HEK293 (cell line): ENCODE measurements around the gene PTCD1.
A peak's percentile ranks its signal among the peaks of the same experiment; 100 is the strongest.

Experiments
- CTCF ChIA-PET: fragments of 350-600 bp; formaldehyde crosslinking; extraction: SDS; loops from one replicate; lab custom pipeline; 2021; ENCODE audit warnings: antibody characterized with exemption; lab: Yijun Ruan, JAX
- POLR2A ChIA-PET: fragments of 300-600 bp; formaldehyde crosslinking; extraction: SDS; loops from one replicate; lab custom pipeline; 2020; ENCODE audit warnings: antibody characterized with exemption, inconsistent platforms; lab: Yijun Ruan, JAX
- H3K27ac ChIP-seq: fragments of 200-500 bp; sonication (Bioruptor generic); 2 replicates; pipeline ENCODE4 v1.5.1; 2014; ENCODE audit warnings: low read depth, low read length, control low read depth, inconsistent platforms; ENCODE audit errors: extremely low read depth
- H3K36me3 ChIP-seq, 2 experiments: fragments of 200-500 bp in 1 of 2; sonication (Bioruptor generic) in 1 of 2; 1 replicate in 1 of 2; 2 replicates in 1 of 2; pipeline ENCODE4 v1.5.1; 2014 to 2017; ENCODE audit warnings: inconsistent platforms in 2 of 2, low read length in 2 of 2; ENCODE audit not compliant: control insufficient read depth in 2 of 2, insufficient read depth in 1 of 2
- H3K4me1 ChIP-seq: fragments of 200-500 bp; sonication (Bioruptor generic); 2 replicates; pipeline ENCODE4 v1.5.1; 2014; ENCODE audit warnings: mild to moderate bottlenecking, low read length, inconsistent platforms; ENCODE audit not compliant: control insufficient read depth, insufficient read depth
- H3K4me3 ChIP-seq: 2 replicates; pipeline ENCODE4 v1.5.1; 2011; ENCODE audit warnings: low read depth, mild to moderate bottlenecking, control low read depth, low read length, moderate library complexity
- H3K9me3 ChIP-seq: fragments of 200-500 bp; sonication (Bioruptor generic); 2 replicates; pipeline ENCODE4 v1.5.1; 2014; ENCODE audit warnings: low read depth, low read length, inconsistent platforms; ENCODE audit not compliant: control insufficient read depth, insufficient read depth
- BCL6B ChIP-seq: fragments of 450-650 bp; formaldehyde crosslinking; IDR thresholded peaks from 2 replicates; pipeline ENCODE4 v1.5.1; 2017; ENCODE audit warnings: missing biosample characterization, missing genetic modification characterization
- GLI4 ChIP-seq: fragments of 450-650 bp; formaldehyde crosslinking; IDR thresholded peaks from 2 replicates; pipeline ENCODE4 v1.5.1; 2016; ENCODE audit warnings: missing biosample characterization, missing genetic modification characterization
- HOXD13 ChIP-seq: sonication (generic); formaldehyde crosslinking; IDR thresholded peaks from 2 replicates; pipeline ENCODE4 v1.8.0; 2022; ENCODE audit warnings: missing genetic modification reagents, borderline replicate concordance
- IKZF3 ChIP-seq: fragments of 450-650 bp; IDR thresholded peaks from 2 replicates; pipeline ENCODE4 v1.5.0; 2018; ENCODE audit warnings: missing biosample characterization, mild to moderate bottlenecking, missing genetic modification characterization, moderate library complexity
- KLF1 ChIP-seq: fragments of 450-650 bp; formaldehyde crosslinking; IDR thresholded peaks from 2 replicates; pipeline ENCODE4 v1.5.1; 2016; ENCODE audit warnings: missing biosample characterization, missing genetic modification characterization
- KLF9 ChIP-seq: fragments of 450-650 bp; formaldehyde crosslinking; IDR thresholded peaks from 2 replicates; pipeline ENCODE4 v1.5.1; 2016; ENCODE audit warnings: missing biosample characterization, missing genetic modification characterization, low read depth
- PRDM2 ChIP-seq: fragments of 450-650 bp; formaldehyde crosslinking; IDR thresholded peaks from 2 replicates; pipeline ENCODE4 v1.5.1; 2016; ENCODE audit warnings: missing biosample characterization, missing genetic modification characterization, borderline replicate concordance
- SCRT2 ChIP-seq: fragments of 450-650 bp; formaldehyde crosslinking; IDR thresholded peaks from 2 replicates; pipeline ENCODE4 v1.5.1; 2016; ENCODE audit warnings: missing biosample characterization, missing genetic modification characterization
- YY1 ChIP-seq: fragments of 450-650 bp; formaldehyde crosslinking; IDR thresholded peaks from 2 replicates; pipeline ENCODE4 v1.5.1; 2018; ENCODE audit warnings: missing biosample characterization, missing genetic modification characterization
- YY2 ChIP-seq: fragments of 450-650 bp; formaldehyde crosslinking; IDR thresholded peaks from 2 replicates; pipeline ENCODE4 v1.5.1; 2016; ENCODE audit warnings: missing biosample characterization, missing genetic modification characterization
- ZNF10 ChIP-seq: fragments of 450-650 bp; formaldehyde crosslinking; IDR thresholded peaks from 2 replicates; pipeline ENCODE4 v1.5.1; 2017; ENCODE audit warnings: missing biosample characterization, missing genetic modification characterization
- ZNF19 ChIP-seq: fragments of 450-650 bp; formaldehyde crosslinking; IDR thresholded peaks from 2 replicates; pipeline ENCODE4; 2016; ENCODE audit warnings: missing biosample characterization, missing genetic modification characterization, low read depth
- ZNF221 ChIP-seq: fragments of 450-650 bp; formaldehyde crosslinking; IDR thresholded peaks from 2 replicates; pipeline ENCODE4 v1.5.1; 2017; ENCODE audit warnings: missing biosample characterization, missing genetic modification characterization, borderline replicate concordance
- ZNF280C ChIP-seq: fragments of 450-650 bp; formaldehyde crosslinking; IDR thresholded peaks from 2 replicates; pipeline ENCODE4 v1.5.1; 2016; ENCODE audit warnings: missing biosample characterization, missing genetic modification characterization
- ZNF404 ChIP-seq: fragments of 450-650 bp; formaldehyde crosslinking; IDR thresholded peaks from 2 replicates; pipeline ENCODE4 v1.5.1; 2017; ENCODE audit warnings: missing biosample characterization, missing genetic modification characterization
- ZNF621 ChIP-seq: fragments of 450-650 bp; formaldehyde crosslinking; IDR thresholded peaks from 2 replicates; pipeline ENCODE4 v1.5.1; 2017; ENCODE audit warnings: missing biosample characterization, missing genetic modification characterization
- ZNF639 ChIP-seq: fragments of 450-650 bp; formaldehyde crosslinking; IDR thresholded peaks from 2 replicates; pipeline ENCODE4 v1.5.1; 2016; ENCODE audit warnings: missing biosample characterization, missing genetic modification characterization
- ZNF645 ChIP-seq: fragments of 450-650 bp; formaldehyde crosslinking; IDR thresholded peaks from 2 replicates; pipeline ENCODE4; 2016; ENCODE audit warnings: missing biosample characterization, missing genetic modification characterization
- ZNF777 ChIP-seq: fragments of 450-650 bp; formaldehyde crosslinking; IDR thresholded peaks from 2 replicates; pipeline ENCODE4 v1.5.1; 2017; ENCODE audit warnings: missing biosample characterization, missing genetic modification characterization, borderline replicate concordance
- ZSCAN18 ChIP-seq: fragments of 450-650 bp; formaldehyde crosslinking; IDR thresholded peaks from 2 replicates; pipeline ENCODE4 v1.5.1; 2016; ENCODE audit warnings: missing biosample characterization, missing genetic modification characterization

Gene PTCD1

GRCh38 chr7:99392659-99393354, 45.8 kb downstream of the PTCD1 start:
- H3K4me3 ChIP-seq: no peak overlapping the region
- no peaks in the 10 kb centered on the region for H3K4me1 ChIP-seq
- H3K9me3 ChIP-seq: no peaks in the 10 kb centered on the region
- CTCF ChIA-PET: no interaction called here
- TF ChIP-seq YY1 (tag by site-specific recombination): no peak
- 0 out of 2 replicates have a peak, but pooled peaks have one; percentile 24 for TF ChIP-seq ZNF10
- TF ChIP-seq ZNF404 (tag by site-specific recombination): no peak
- TF ChIP-seq SCRT2 (tag by site-specific recombination): no peak
- TF ChIP-seq IKZF3: no peak
- no peak for TF ChIP-seq ZNF19 (tag by site-specific recombination)
- no peak for TF ChIP-seq ZNF777 (tag by site-specific recombination)
- no peak for TF ChIP-seq ZNF280C (tag by site-specific recombination)
- TF ChIP-seq GLI4 (tag by site-specific recombination): no peak
- no peak for TF ChIP-seq ZNF639 (tag by site-specific recombination)
- TF ChIP-seq ZNF621 (tag by site-specific recombination): no peak
- no peak for TF ChIP-seq YY2 (tag by site-specific recombination)
- no peak for TF ChIP-seq HOXD13 (CRISPR knock-in tag)
- TF ChIP-seq ZSCAN18 (tag by site-specific recombination): no peak
- TF ChIP-seq KLF1 (tag by site-specific recombination): peak; percentile 28; the same call in 1 of the 2 replicates
- no peak for TF ChIP-seq ZNF645
- peak; percentile 39; the same call in 1 of the 2 replicates for TF ChIP-seq KLF9
- no peak for TF ChIP-seq ZNF221 (tag by site-specific recombination)
- POLR2A ChIA-PET: interaction anchor here (0.6 to 1.8 kb wide), 4 partner anchors 9 to 18 kb away, joined by 3 to 4 read pairs (median 4); no protein-coding TSS in a partner anchor
- H3K36me3 ChIP-seq: peaks cover 26 to 73% of the 10 kb centered on the region in 2 experiments
- H3K27ac ChIP-seq: no peak overlapping the region

- Histone ChIP-seq H3K9me3 (no peaks in the 10 kb centered on the region), H3K4me1 (no peaks in the 10 kb centered on the region), H3K36me3 (peaks cover 26 to 65% of the 10 kb centered on the region in 2 experiments), H3K27ac (no peak overlapping the region), H3K4me3 (no peak overlapping the region)
- ChIA-PET POLR2A (interaction anchor here (0.5 to 1.8 kb wide), 3 partner anchors 9 to 17 kb away, joined by 3 to 4 read pairs (median 3); no protein-coding TSS in a partner anchor), CTCF (no interaction called here)
- no peak for TF ChIP-seq PRDM2
- no peak for TF ChIP-seq ZNF19 (tag by site-specific recombination)
- no peak for TF ChIP-seq BCL6B (tag by site-specific recombination)
These were observed 46.6 kb downstream of the PTCD1 start for GRCh38 chr7:99392046-99392445.
